HTERT RPE-1 (cell line): ENCODE data around the gene GBP4.
"Not testable (repeated sequence)": the region's sequence is repeated elsewhere in the genome, so short reads cannot be mapped to it uniquely, and the experiment has no call there.

Experiments used
- in situ Hi-C: fragments of 300-500 bp; cut with MboI; formaldehyde crosslinking; loops from 4 replicates; pipeline ENCODE4 v1.14.3; 2020; ENCODE audit warnings: low sequenced_read_pairs

The GBP4 gene

GRCh38 chr1:89198491-89199072, at the start of gene GBP4:
Gene GBP4 (minus strand): TSS chr1:89198942. CDS start chr1:89198834, 108 bp downstream.
- in situ Hi-C loops, result no loop called here

- in situ Hi-C loops, result no loop called here
Observed at GRCh38 chr1:89243046-89243445, 44.3 kb upstream of the GBP4 start.

- in situ Hi-C loops, result no loop called here
Observed at GRCh38 chr1:89221341-89221740, 22.6 kb upstream of the GBP4 start.

GRCh38 chr1:89219851-89220250, 21.1 kb upstream of the GBP4 start:
- in situ Hi-C loops, result not testable (repeated sequence)

GRCh38 chr1:89218941-89219340, 20.2 kb upstream of the GBP4 start:
- in situ Hi-C loops, result not testable (repeated sequence)

GRCh38 chr1:89213347-89213746, 14.6 kb upstream of the GBP4 start:
- in situ Hi-C loops, result no loop called here

- in situ Hi-C loops, result no loop called here
Observed at GRCh38 chr1:89211035-89211634, 12.4 kb upstream of the GBP4 start.

- in situ Hi-C loops, result no loop called here
Observed at GRCh38 chr1:89206373-89206772, 7.6 kb upstream of the GBP4 start.

GRCh38 chr1:89203166-89203565, 4.4 kb upstream of the GBP4 start:
- in situ Hi-C loops, result no loop called here

- in situ Hi-C loops, result no loop called here
Observed at GRCh38 chr1:89201106-89201794, 2.5 kb upstream of the GBP4 start.

GRCh38 chr1:89200663-89201062, 1.9 kb upstream of the GBP4 start:
- in situ Hi-C loops, result no loop called here

GRCh38 chr1:89199525-89200031, 836 bp upstream of the GBP4 start:
- in situ Hi-C loops, result no loop called here

GRCh38 chr1:89198081-89198480, 661 bp downstream of the GBP4 start:
- in situ Hi-C loops, result no loop called here

- in situ Hi-C loops, result no loop called here
Observed at GRCh38 chr1:89195476-89195875, 3.3 kb downstream of the GBP4 start.

- in situ Hi-C loops, result no loop called here
Observed at GRCh38 chr1:89191314-89191713, 7.4 kb downstream of the GBP4 start.

GRCh38 chr1:89190017-89190416, 8.7 kb downstream of the GBP4 start:
- in situ Hi-C loops, result no loop called here

- in situ Hi-C loops, result no loop called here
Observed at GRCh38 chr1:89179343-89179742, 19.4 kb downstream of the GBP4 start.

- in situ Hi-C loops, result no loop called here
Observed at GRCh38 chr1:89176971-89177370, 21.8 kb downstream of the GBP4 start.

GRCh38 chr1:89175601-89176256, 23.0 kb downstream of the GBP4 start, which contains the start of gene GBP7:
Gene GBP7 (minus strand): TSS chr1:89176003. CDS start chr1:89171935, 4,068 bp downstream.
- in situ Hi-C loops, result no loop called here

GRCh38 chr1:89174491-89174890, 24.3 kb downstream of the GBP4 start:
- in situ Hi-C loops, result no loop called here

- in situ Hi-C loops, result no loop called here
Observed at GRCh38 chr1:89172468-89173143, 26.1 kb downstream of the GBP4 start.
